PC-9 (cell line): ENCODE results near the gene SBDS. TPM values are rescaled to one million over a fixed set of nuclear protein-coding genes. Genes with fewer than 3 reads are reported as not detected.
"Not testable (repeated sequence)": the region's sequence is repeated elsewhere in the genome, so short reads cannot be mapped to it uniquely, and the experiment has no call there.

ENCODE experiments used
- BruUV-seq: library from RNA; stranded (reverse); fragments of 400-500 nt; replicated peaks from 2 replicates; lab custom pipeline; 2021; lab: Mats Ljungman, UMichigan
- CTCF ChIA-PET: fragments of 300-600 bp; sonication (Branson Sonifier 250); formaldehyde crosslinking; loops from one replicate; lab custom pipeline; 2022; ENCODE audit warnings: antibody characterized with exemption; lab: Charles Lee
- POLR2A ChIA-PET: fragments of 300-600 bp; sonication (Branson Sonifier 250); formaldehyde crosslinking; loops from one replicate; lab custom pipeline; 2022; ENCODE audit warnings: antibody characterized with exemption; ENCODE audit not compliant: unreplicated experiment; lab: Charles Lee
- DNase-seq, 2 experiments: peaks; one replicate each; pipeline versions ENCODE4 v3.0.0 to v3.0.0-alpha.2; 2015 to 2022; ENCODE audit warnings: mixed read lengths in 1 of 2
- H2AFZ ChIP-seq: fragments of 200-600 bp; sonication (generic); 2 replicates; pipeline ENCODE4 v1.8.1; 2017; ENCODE audit warnings: antibody characterized with exemption
- H3F3A ChIP-seq: fragments of 200-600 bp; sonication (generic); 2 replicates; pipeline ENCODE4 v1.8.1; 2017; ENCODE audit warnings: antibody characterized with exemption, mild to moderate bottlenecking, low read depth; ENCODE audit not compliant: insufficient read depth
- H3K27ac ChIP-seq: fragments of 200-600 bp; sonication (generic); 2 replicates; pipeline ENCODE4 v1.6.1; 2016; ENCODE audit warnings: mixed run types
- H3K27me3 ChIP-seq: fragments of 200-600 bp; sonication (generic); 2 replicates; pipeline ENCODE4 v1.6.1; 2016; ENCODE audit warnings: low read depth, mixed run types; ENCODE audit not compliant: insufficient read depth
- H3K36me3 ChIP-seq: fragments of 200-600 bp; sonication (generic); 2 replicates; pipeline ENCODE4 v1.6.1; 2016; ENCODE audit warnings: low read depth, mixed run types
- H3K4me1 ChIP-seq: fragments of 200-600 bp; sonication (generic); replicated peaks from 2 replicates; pipeline ENCODE4 v1.6.1; 2016; ENCODE audit warnings: mixed run types; ENCODE audit not compliant: insufficient read depth
- H3K4me2 ChIP-seq: fragments of 200-600 bp; sonication (generic); 2 replicates; pipeline ENCODE4 v1.6.1; 2017; ENCODE audit warnings: mixed run types
- H3K4me3 ChIP-seq: fragments of 200-600 bp; sonication (generic); 2 replicates; pipeline ENCODE4 v1.6.1; 2016; ENCODE audit warnings: mixed run types
- H3K79me2 ChIP-seq: fragments of 200-600 bp; sonication (generic); 2 replicates; pipeline ENCODE4 v1.6.1; 2017; ENCODE audit warnings: low read depth, mixed run types
- H3K9me2 ChIP-seq: fragments of 200-600 bp; sonication (generic); 2 replicates; pipeline ENCODE4 v1.8.1; 2017; ENCODE audit warnings: mild to moderate bottlenecking; ENCODE audit not compliant: insufficient read depth
- H3K9me3 ChIP-seq: fragments of 200-600 bp; sonication (generic); 2 replicates; pipeline ENCODE4 v1.8.1; 2016; ENCODE audit warnings: low read depth; ENCODE audit not compliant: insufficient read depth
- H4K20me1 ChIP-seq: fragments of 200-600 bp; sonication (generic); 2 replicates; pipeline ENCODE4 v1.8.1; 2017; ENCODE audit not compliant: insufficient read depth
- EZH2 ChIP-seq: fragments of 200-600 bp; sonication (generic); IDR thresholded peaks from 2 replicates; pipeline ENCODE4 v1.8.0; 2017; ENCODE audit warnings: antibody characterized with exemption, low read depth
- intact Hi-C: fragments of 100-400 bp; cut with micrococcal nuclease; formaldehyde crosslinking; loops from one replicate; pipeline ENCODE4 v1.10.0; 2022; ENCODE audit not compliant: unreplicated experiment
- total RNA-seq: library from RNA; stranded (reverse); gene quantifications from 2 replicates; pipeline ENCODE4 v1.2.3, GENCODE V29; 2021
- TF ChIP-seq, protein P1 (sequence below): fragments of 200-600 bp; sonication (generic); conservative IDR thresholded peaks from 2 replicates; pipeline ENCODE4 v1.6.1; 2017; ENCODE audit warnings: mixed run types, antibody characterized with exemption, mild to moderate bottlenecking, moderate library complexity

The SBDS gene
- total RNA-seq, 1 experiment from 2014 or later, result 65.1 TPM

- no peak overlapping the region for H3K4me2 ChIP-seq
- ChIA-PET POLR2A (no interaction called here), CTCF (no interaction called here)
- H3K79me2 ChIP-seq, result no peaks in the 10 kb centered on the region
- H3K4me1 ChIP-seq, result no peaks in the 10 kb centered on the region
- H3K4me3 ChIP-seq, result no peak overlapping the region
- no peaks in the 10 kb centered on the region for H3K36me3 ChIP-seq
- H3K27me3 ChIP-seq, result no peaks in the 10 kb centered on the region
- no peaks in the 10 kb centered on the region for H3K9me3 ChIP-seq
- peak in 1 of 2 experiments; percentile 34 for DNase-seq
- no peaks in the 10 kb centered on the region for H3K9me2 ChIP-seq
- no peaks in the 10 kb centered on the region for H3F3A ChIP-seq
- H2AFZ ChIP-seq, result no peak overlapping the region
- H3K27ac ChIP-seq, result no peak overlapping the region
- intact Hi-C loops, result no loop called here
- no peaks in the 10 kb centered on the region for H4K20me1 ChIP-seq
- BruUV-seq, result no TSS peak
- TF ChIP-seq EZH2, result no peak
- TF ChIP-seq, protein P1, sequence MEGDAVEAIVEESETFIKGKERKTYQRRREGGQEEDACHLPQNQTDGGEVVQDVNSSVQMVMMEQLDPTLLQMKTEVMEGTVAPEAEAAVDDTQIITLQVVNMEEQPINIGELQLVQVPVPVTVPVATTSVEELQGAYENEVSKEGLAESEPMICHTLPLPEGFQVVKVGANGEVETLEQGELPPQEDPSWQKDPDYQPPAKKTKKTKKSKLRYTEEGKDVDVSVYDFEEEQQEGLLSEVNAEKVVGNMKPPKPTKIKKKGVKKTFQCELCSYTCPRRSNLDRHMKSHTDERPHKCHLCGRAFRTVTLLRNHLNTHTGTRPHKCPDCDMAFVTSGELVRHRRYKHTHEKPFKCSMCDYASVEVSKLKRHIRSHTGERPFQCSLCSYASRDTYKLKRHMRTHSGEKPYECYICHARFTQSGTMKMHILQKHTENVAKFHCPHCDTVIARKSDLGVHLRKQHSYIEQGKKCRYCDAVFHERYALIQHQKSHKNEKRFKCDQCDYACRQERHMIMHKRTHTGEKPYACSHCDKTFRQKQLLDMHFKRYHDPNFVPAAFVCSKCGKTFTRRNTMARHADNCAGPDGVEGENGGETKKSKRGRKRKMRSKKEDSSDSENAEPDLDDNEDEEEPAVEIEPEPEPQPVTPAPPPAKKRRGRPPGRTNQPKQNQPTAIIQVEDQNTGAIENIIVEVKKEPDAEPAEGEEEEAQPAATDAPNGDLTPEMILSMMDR, result no peak
These were observed 20.3 kb downstream of the SBDS start for GRCh38 chr7:66974986-66975590.

DNA sequence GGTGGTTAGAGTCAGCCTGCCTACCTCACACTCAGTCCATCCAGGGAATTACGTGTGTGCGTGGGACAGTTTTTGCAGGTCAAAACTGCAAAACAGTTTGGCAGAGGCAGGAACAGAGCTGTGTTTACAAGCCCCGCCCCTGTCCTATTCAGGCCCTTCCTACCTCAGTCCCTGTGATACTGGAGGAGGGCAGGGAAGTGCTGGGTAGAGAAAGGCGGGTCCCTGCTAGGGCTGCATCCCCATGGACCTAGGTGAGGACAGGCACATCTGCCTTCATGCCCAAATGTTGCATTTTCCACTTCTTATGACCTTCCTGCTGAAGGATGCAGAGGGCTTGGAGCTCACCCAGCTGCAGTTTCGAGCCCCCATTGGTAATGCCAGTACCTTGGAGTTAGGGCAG lies 25.1 kb downstream of the SBDS start:
- Histone ChIP-seq H2AFZ (no peak overlapping the region; the same call in 1 of the 2 replicates), H4K20me1 (no peaks in the 10 kb centered on the region; the same call in 1 of the 2 replicates), H3K4me1 (no peaks in the 10 kb centered on the region), H3K27ac (no peak overlapping the region), H3K27me3 (no peaks in the 10 kb centered on the region), H3K4me3 (no peak overlapping the region), H3K9me2 (no peaks in the 10 kb centered on the region), H3F3A (no peaks in the 10 kb centered on the region), H3K9me3 (no peaks in the 10 kb centered on the region), H3K36me3 (no peaks in the 10 kb centered on the region), H3K79me2 (no peaks in the 10 kb centered on the region), H3K4me2 (no peak overlapping the region)
- ChIA-PET POLR2A (no interaction called here), CTCF (no interaction called here)
- TF ChIP-seq EZH2, result no peak
- TF ChIP-seq, protein P1, result no peak
- no peak for DNase-seq
- intact Hi-C loops, result no loop called here
- BruUV-seq, result no TSS peak

- H3K79me2 ChIP-seq, BruUV-seq, H3K9me2 ChIP-seq, CTCF ChIA-PET, H3K36me3 ChIP-seq, H3F3A ChIP-seq, H3K27me3 ChIP-seq, H3K9me3 ChIP-seq, H3K4me2 ChIP-seq, H2AFZ ChIP-seq, H3K4me1 ChIP-seq, H4K20me1 ChIP-seq, DNase-seq, H3K27ac ChIP-seq, H3K4me3 ChIP-seq, intact Hi-C loops, POLR2A ChIA-PET: not testable (repeated sequence)
These were observed 26.4 kb downstream of the SBDS start for GRCh38 chr7:66969001-66969400.

DNA sequence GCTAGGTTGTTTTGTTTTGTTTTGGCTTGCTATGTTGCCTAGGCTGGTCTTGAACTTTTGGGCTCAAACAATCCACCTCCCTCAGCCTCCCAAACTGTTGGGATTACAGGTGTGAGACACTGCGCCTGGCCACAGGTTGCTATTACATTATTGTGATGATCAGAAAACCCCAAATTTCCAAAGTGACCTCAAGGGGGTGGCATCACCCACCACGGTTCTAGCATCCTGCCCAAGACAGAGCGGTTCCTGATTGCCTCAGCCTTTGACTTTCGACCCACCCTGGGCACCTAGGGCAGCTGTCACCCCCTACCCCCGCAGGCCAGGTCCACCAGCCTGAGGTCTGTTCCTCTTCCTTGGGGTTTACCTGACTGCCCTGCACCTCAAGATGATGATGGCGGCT lies 28.4 kb downstream of the SBDS start:
- no peaks in the 10 kb centered on the region for H3F3A ChIP-seq
- CTCF ChIA-PET, result no interaction called here
- no peaks in the 10 kb centered on the region for H3K27me3 ChIP-seq
- no peaks in the 10 kb centered on the region for H3K9me3 ChIP-seq
- no peak overlapping the region for H2AFZ ChIP-seq
- no peak overlapping the region for H3K27ac ChIP-seq
- BruUV-seq, result no TSS peak
- no peaks in the 10 kb centered on the region; the same call in 1 of the 2 replicates for H4K20me1 ChIP-seq
- no peak overlapping the region for H3K4me2 ChIP-seq
- TF ChIP-seq EZH2, result no peak
- TF ChIP-seq, protein P1, result no peak
- POLR2A ChIA-PET, result no interaction called here
- no peaks in the 10 kb centered on the region for H3K4me1 ChIP-seq
- H3K36me3 ChIP-seq, result no peaks in the 10 kb centered on the region
- no peaks in the 10 kb centered on the region for H3K9me2 ChIP-seq
- no peak overlapping the region for H3K4me3 ChIP-seq
- intact Hi-C loops, result no loop called here
- no peaks in the 10 kb centered on the region for H3K79me2 ChIP-seq
- no peak for DNase-seq
